GM12878 (cell line): ENCODE results near the gene APBB1IP.

ENCODE experiments used
- CREB1 ChIP-seq: IDR thresholded peaks from 2 replicates; pipeline ENCODE4 v1.6.1; 2012; ENCODE audit warnings: low read depth, mild to moderate bottlenecking, inconsistent platforms
- NR2C2 ChIP-seq: IDR thresholded peaks from 2 replicates; pipeline ENCODE4 v1.6.1; 2011; ENCODE audit warnings: borderline replicate concordance, low read depth; ENCODE audit not compliant: control insufficient read depth, insufficient read length
- POLR2A ChIP-seq: IDR thresholded peaks from 2 replicates; pipeline ENCODE4 v1.6.1; 2011; ENCODE audit warnings: low read depth, mild to moderate bottlenecking, low read length
- TF ChIP-seq, protein P1 (sequence below): IDR thresholded peaks from 2 replicates; pipeline ENCODE4 v1.6.1; 2012; ENCODE audit warnings: low read depth, low read length, improper control_type of control experiment

DNA sequence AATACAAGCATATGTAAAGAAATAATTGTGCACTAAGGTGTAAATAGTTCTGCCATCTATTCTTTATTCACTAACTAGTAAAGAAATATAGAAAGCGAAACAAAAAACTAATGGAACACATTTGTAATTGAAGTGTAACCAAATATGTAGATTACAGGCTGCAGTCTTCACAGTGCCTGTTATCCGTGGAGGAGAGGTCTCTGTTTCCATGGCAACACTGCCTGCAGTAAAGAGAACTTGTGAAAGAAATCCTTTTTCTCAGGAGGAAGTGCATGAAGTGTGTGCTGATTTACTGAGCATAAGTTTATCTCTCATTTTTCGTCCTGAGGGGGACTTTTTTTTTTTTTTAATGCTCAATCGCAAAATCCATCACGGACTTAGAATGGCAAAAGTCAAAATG is 102.5 kb downstream of the APBB1IP start:
- TF ChIP-seq, protein P1, sequence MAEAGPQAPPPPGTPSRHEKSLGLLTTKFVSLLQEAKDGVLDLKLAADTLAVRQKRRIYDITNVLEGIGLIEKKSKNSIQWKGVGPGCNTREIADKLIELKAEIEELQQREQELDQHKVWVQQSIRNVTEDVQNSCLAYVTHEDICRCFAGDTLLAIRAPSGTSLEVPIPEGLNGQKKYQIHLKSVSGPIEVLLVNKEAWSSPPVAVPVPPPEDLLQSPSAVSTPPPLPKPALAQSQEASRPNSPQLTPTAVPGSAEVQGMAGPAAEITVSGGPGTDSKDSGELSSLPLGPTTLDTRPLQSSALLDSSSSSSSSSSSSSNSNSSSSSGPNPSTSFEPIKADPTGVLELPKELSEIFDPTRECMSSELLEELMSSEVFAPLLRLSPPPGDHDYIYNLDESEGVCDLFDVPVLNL: no peak
- no peak for TF ChIP-seq CREB1
- no peak for TF ChIP-seq NR2C2
- no peak for TF ChIP-seq POLR2A
